H9 (cell line): ENCODE results near the gene HOMER1. TPM values are rescaled to one million over a fixed set of nuclear protein-coding genes. Genes with fewer than 3 reads are reported as not detected.

ENCODE experiments used
- DNase-seq: peaks from one replicate; pipeline ENCODE4 v3.0.0-alpha.2; 2017
- H2AFZ ChIP-seq: one replicate; pipeline ENCODE4 v1.6.1; 2013; ENCODE audit warnings: mild to moderate bottlenecking, low read length, control low read depth, moderate library complexity
- H2AK5ac ChIP-seq: 2 replicates; pipeline ENCODE4 v1.6.1; 2013; ENCODE audit warnings: low read length, control low read depth, mixed read lengths; ENCODE audit not compliant: insufficient read length
- H2BK120ac ChIP-seq: one replicate; pipeline ENCODE4 v1.6.1; 2013; ENCODE audit warnings: low read depth, mild to moderate bottlenecking, low read length, control low read depth, inconsistent platforms; ENCODE audit not compliant: poor library complexity, severe bottlenecking
- H2BK12ac ChIP-seq: 2 replicates; pipeline ENCODE4 v1.6.1; 2013; ENCODE audit warnings: low read length, control low read depth, mixed read lengths, low read depth; ENCODE audit not compliant: insufficient read length
- H2BK15ac ChIP-seq: 2 replicates; pipeline ENCODE4 v1.6.1; 2013; ENCODE audit warnings: low read depth, low read length, control low read depth
- H2BK20ac ChIP-seq: one replicate; pipeline ENCODE4 v1.6.1; 2013; ENCODE audit warnings: low read depth, mild to moderate bottlenecking, low read length, control low read depth, inconsistent platforms; ENCODE audit not compliant: poor library complexity, severe bottlenecking
- H2BK5ac ChIP-seq: 2 replicates; pipeline ENCODE4 v1.6.1; 2013; ENCODE audit warnings: low read length, control low read depth, mixed read lengths; ENCODE audit not compliant: insufficient read length
- H3K14ac ChIP-seq: 2 replicates; pipeline ENCODE4 v1.6.1; 2013; ENCODE audit warnings: low read length, control low read depth; ENCODE audit not compliant: insufficient read depth
- H3K18ac ChIP-seq: 2 replicates; pipeline ENCODE4 v1.6.1; 2013; ENCODE audit warnings: low read depth, mild to moderate bottlenecking, mixed read lengths, low read length, control low read depth; ENCODE audit not compliant: insufficient read length
- H3K23ac ChIP-seq: 2 replicates; pipeline ENCODE4 v1.6.1; 2013; ENCODE audit warnings: low read length, control low read depth, mixed read lengths, low read depth; ENCODE audit not compliant: insufficient read length
- H3K23me2 ChIP-seq: 2 replicates; pipeline ENCODE4 v1.6.1; 2013; ENCODE audit warnings: low read depth, mild to moderate bottlenecking, mixed read lengths, low read length, control low read depth; ENCODE audit not compliant: insufficient read length, poor library complexity, severe bottlenecking
- H3K27ac ChIP-seq: 2 replicates; pipeline ENCODE4 v1.5.1; 2013; ENCODE audit warnings: low read length, control low read depth, mixed read lengths, low read depth; ENCODE audit not compliant: insufficient read length
- H3K27me3 ChIP-seq: 2 replicates; pipeline ENCODE4 v1.6.1; 2013; ENCODE audit warnings: low read length, control low read depth, inconsistent platforms; ENCODE audit not compliant: insufficient read depth
- H3K4ac ChIP-seq: 2 replicates; pipeline ENCODE4 v1.6.1; 2013; ENCODE audit warnings: low read depth, mild to moderate bottlenecking, control low read depth, inconsistent platforms, low read length, moderate library complexity
- H3K4me1 ChIP-seq: 2 replicates; pipeline ENCODE4 v1.6.1; 2013; ENCODE audit warnings: low read length, control low read depth, inconsistent platforms; ENCODE audit not compliant: insufficient read depth
- H3K4me2 ChIP-seq: 2 replicates; pipeline ENCODE4 v1.6.1; 2013; ENCODE audit warnings: low read length, control low read depth, mixed read lengths; ENCODE audit not compliant: insufficient read length, insufficient read depth
- H3K56ac ChIP-seq: 2 replicates; pipeline ENCODE4 v1.6.1; 2013; ENCODE audit warnings: low read depth, mild to moderate bottlenecking, mixed read lengths, low read length, control low read depth; ENCODE audit not compliant: insufficient read length
- H3K79me1 ChIP-seq: 2 replicates; pipeline ENCODE4 v1.6.1; 2013; ENCODE audit warnings: low read depth, mild to moderate bottlenecking, moderate library complexity, low read length, control low read depth, inconsistent platforms; ENCODE audit not compliant: insufficient read depth, poor library complexity, severe bottlenecking
- H3K79me2 ChIP-seq: 2 replicates; pipeline ENCODE4 v1.6.1; 2013; ENCODE audit warnings: low read length, control low read depth, inconsistent platforms; ENCODE audit not compliant: insufficient read depth
- H3K9ac ChIP-seq: 2 replicates; pipeline ENCODE4 v1.6.1; 2013; ENCODE audit warnings: low read length, control low read depth, mixed read lengths; ENCODE audit not compliant: insufficient read length; ENCODE audit errors: extremely low read depth
- H3K9me3 ChIP-seq: one replicate; pipeline ENCODE4 v1.6.1; 2013; ENCODE audit warnings: low read depth, low read length, inconsistent platforms; ENCODE audit not compliant: control insufficient read depth
- H3T11ph ChIP-seq: one replicate; pipeline ENCODE4 v1.6.1; 2013; ENCODE audit warnings: mild to moderate bottlenecking, low read length, control low read depth, inconsistent platforms
- H4K20me1 ChIP-seq: one replicate; pipeline ENCODE4 v1.6.1; 2013; ENCODE audit not compliant: control insufficient read depth, insufficient read length, insufficient read depth
- H4K5ac ChIP-seq: 2 replicates; pipeline ENCODE4 v1.6.1; 2013; ENCODE audit warnings: low read depth, mild to moderate bottlenecking, mixed read lengths, low read length, control low read depth; ENCODE audit not compliant: insufficient read length
- H4K8ac ChIP-seq: replicated peaks from 2 replicates; pipeline ENCODE4 v1.6.1; 2013; ENCODE audit warnings: low read length, control low read depth, mixed read lengths, low read depth; ENCODE audit not compliant: insufficient read length
- H4K91ac ChIP-seq: 2 replicates; pipeline ENCODE4 v1.6.1; 2013; ENCODE audit warnings: low read depth, mild to moderate bottlenecking, moderate library complexity, mixed read lengths, low read length, control low read depth; ENCODE audit not compliant: insufficient read length
- H3K27ac Mint-ChIP-seq, 3 experiments: 2 replicates in 2 of 3; 3 replicates in 1 of 3; pipeline ENCODE4 v1.8.0; 2020 to 2021; ENCODE audit warnings: mixed read lengths in 3 of 3, mild to moderate bottlenecking in 1 of 3, moderate library complexity in 1 of 3
- H3K27me3 Mint-ChIP-seq: 2 replicates; pipeline ENCODE4 v1.8.0; 2021; ENCODE audit warnings: low read depth, mild to moderate bottlenecking, moderate library complexity, mixed read lengths
- H3K36me3 Mint-ChIP-seq, 3 experiments: 2 replicates in 2 of 3; 3 replicates in 1 of 3; pipeline ENCODE4 v1.8.0; 2020 to 2021; ENCODE audit warnings: low read depth in 3 of 3, mixed read lengths in 3 of 3; ENCODE audit not compliant: insufficient read depth in 1 of 3
- H3K4me1 Mint-ChIP-seq, 2 experiments: 2 replicates each; pipeline ENCODE4 v1.8.0; 2020; ENCODE audit warnings: mixed read lengths in 2 of 2
- H3K4me3 Mint-ChIP-seq, 2 experiments: 2 replicates in 1 of 2; 3 replicates in 1 of 2; pipeline ENCODE4 v1.8.0; 2020 to 2021; ENCODE audit warnings: mild to moderate bottlenecking in 2 of 2, mixed read lengths in 2 of 2, moderate library complexity in 1 of 2
- H3K9me3 Mint-ChIP-seq, 2 experiments: 2 replicates in 1 of 2; 3 replicates in 1 of 2; pipeline ENCODE4 v1.8.0; 2020; ENCODE audit warnings: mild to moderate bottlenecking in 2 of 2, mixed read lengths in 2 of 2, moderate library complexity in 1 of 2
- WGBS: extraction: QIAGEN DNeasy Blood & Tissue Kit; methylation state at CpG from one replicate; pipeline ENCODE4 v1.1.7; 2013; ENCODE audit warnings: missing lambda C conversion rate, low lambda C conversion rate, mixed read lengths; ENCODE audit not compliant: insufficient read length; ENCODE audit errors: extremely low coverage; 5-methylcytosine and 5-hydroxymethylcytosine counted together
- total RNA-seq: library from RNA; stranded (reverse); gene quantifications from 2 replicates; pipeline ENCODE4 v1.2.1, GENCODE V29; 2021
- TF ChIP-seq, protein P1 (sequence below): fragments of 200-600 bp; sonication (generic); conservative IDR thresholded peaks from 3 replicates; pipeline ENCODE4 v1.8.0; 2021; ENCODE audit warnings: antibody characterized with exemption, mild to moderate bottlenecking

The HOMER1 gene
- total RNA-seq, 1 experiment from 2014 or later: 39.5 TPM

DNA sequence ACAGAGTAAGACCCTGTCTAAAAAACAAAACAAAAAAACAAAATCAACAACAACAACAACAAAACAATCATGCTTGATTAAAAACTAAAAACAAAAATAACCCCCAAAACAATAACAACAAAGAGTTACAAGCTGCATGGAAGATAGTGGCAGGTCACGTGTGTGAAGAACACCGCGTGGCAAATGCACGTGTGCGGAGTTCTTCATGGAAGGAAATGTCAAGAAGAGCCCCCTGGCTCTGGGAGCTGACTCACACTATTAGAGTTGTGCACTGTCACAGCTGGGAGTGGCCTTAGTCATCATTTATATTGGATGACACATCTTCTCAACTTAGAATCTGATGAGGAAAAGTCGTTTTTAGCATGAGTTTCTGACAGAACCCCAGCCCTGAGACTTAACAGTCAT lies 167.5 kb downstream of the HOMER1 start:
- no peak overlapping the region for H3K9ac ChIP-seq

More for the DNA sequence above, 167.5 kb downstream of the HOMER1 start:
- Histone ChIP-seq H2BK12ac (no peak overlapping the region), H3K23ac (no peak overlapping the region), H3K4me1 (no peaks in the 10 kb centered on the region), H3K18ac (no peak overlapping the region), H3K9me3 (no peaks in the 10 kb centered on the region), H3K23me2 (no peaks in the 10 kb centered on the region), H3K4me2 (no peak overlapping the region), H4K91ac (no peak overlapping the region), H4K5ac (no peak overlapping the region), H3K4ac (no peak overlapping the region), H3K27ac (no peak overlapping the region), H3T11ph (no peak overlapping the region), H3K27me3 (no peaks in the 10 kb centered on the region), H2AFZ (no peak overlapping the region), H2BK5ac (no peak overlapping the region), H3K56ac (no peak overlapping the region), H4K8ac (no peak overlapping the region), H2AK5ac (no peak overlapping the region), H3K79me2 (no peaks in the 10 kb centered on the region), H3K79me1 (no peaks in the 10 kb centered on the region), H2BK120ac (no peak overlapping the region), H2BK15ac (no peak overlapping the region), H4K20me1 (no peaks in the 10 kb centered on the region), H2BK20ac (no peak overlapping the region), H3K14ac (no peak overlapping the region)
- TF ChIP-seq, protein P1, sequence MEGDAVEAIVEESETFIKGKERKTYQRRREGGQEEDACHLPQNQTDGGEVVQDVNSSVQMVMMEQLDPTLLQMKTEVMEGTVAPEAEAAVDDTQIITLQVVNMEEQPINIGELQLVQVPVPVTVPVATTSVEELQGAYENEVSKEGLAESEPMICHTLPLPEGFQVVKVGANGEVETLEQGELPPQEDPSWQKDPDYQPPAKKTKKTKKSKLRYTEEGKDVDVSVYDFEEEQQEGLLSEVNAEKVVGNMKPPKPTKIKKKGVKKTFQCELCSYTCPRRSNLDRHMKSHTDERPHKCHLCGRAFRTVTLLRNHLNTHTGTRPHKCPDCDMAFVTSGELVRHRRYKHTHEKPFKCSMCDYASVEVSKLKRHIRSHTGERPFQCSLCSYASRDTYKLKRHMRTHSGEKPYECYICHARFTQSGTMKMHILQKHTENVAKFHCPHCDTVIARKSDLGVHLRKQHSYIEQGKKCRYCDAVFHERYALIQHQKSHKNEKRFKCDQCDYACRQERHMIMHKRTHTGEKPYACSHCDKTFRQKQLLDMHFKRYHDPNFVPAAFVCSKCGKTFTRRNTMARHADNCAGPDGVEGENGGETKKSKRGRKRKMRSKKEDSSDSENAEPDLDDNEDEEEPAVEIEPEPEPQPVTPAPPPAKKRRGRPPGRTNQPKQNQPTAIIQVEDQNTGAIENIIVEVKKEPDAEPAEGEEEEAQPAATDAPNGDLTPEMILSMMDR: no peak
- DNase-seq: no peak
- no CpG with 5 or more reads among the region's 6 CpGs for WGBS
- H3K27me3 Mint-ChIP-seq: peaks cover 2% of the 10 kb centered on the region; the same call in 1 of the 2 replicates
- no peak overlapping the region for H3K27ac Mint-ChIP-seq
- no peak overlapping the region for H3K4me3 Mint-ChIP-seq
- peaks cover 5 to 6% of the 10 kb centered on the region in 2 experiments; a peak in 3 of 4 replicates for H3K4me1 Mint-ChIP-seq
- H3K9me3 Mint-ChIP-seq: peaks cover 5 to 7% of the 10 kb centered on the region in 2 experiments; a peak in 4 of 5 replicates
- peaks cover 0 to 5% (median 2%) of the 10 kb centered on the region in 3 experiments; a peak in 3 of 7 replicates for H3K36me3 Mint-ChIP-seq
